Lung (tissue), 12 donors: ENCODE results near the gene CARD11. TPM values are rescaled to one million over a fixed set of nuclear protein-coding genes. Genes with fewer than 3 reads are reported as not detected.

Source experiments
- ATAC-seq: fragments of 200-7000 bp; cut with Tn5 transposase; one replicate; pipeline ENCODE4 v1.9.1; 2020; ENCODE audit warnings: moderate number of reproducible peaks; ENCODE audit not compliant: insufficient read depth, low FRiP score
- DNase-seq, 3 donors: peaks; one replicate each; pipeline ENCODE4 v3.0.0-alpha.2; 2013 to 2017
- H3K27ac ChIP-seq, 2 donors: one replicate each; pipeline ENCODE4 v1.5.1; 2013; ENCODE audit warnings: mild to moderate bottlenecking in 2 of 2, moderate library complexity in 2 of 2, control low read depth in 1 of 2, inconsistent platforms in 1 of 2, low read depth in 1 of 2, low read length in 1 of 2
- H3K27me3 ChIP-seq, 3 donors: one replicate each; pipeline ENCODE4 v1.5.1; 2013; ENCODE audit warnings: low read length in 2 of 3; ENCODE audit not compliant: control insufficient read depth in 3 of 3, insufficient read depth in 3 of 3
- H3K36me3 ChIP-seq, 4 donors: one replicate each; pipeline ENCODE4 v1.5.1; 2013; ENCODE audit warnings: low read length in 4 of 4, mild to moderate bottlenecking in 1 of 4, moderate library complexity in 1 of 4; ENCODE audit not compliant: control insufficient read depth in 4 of 4, insufficient read depth in 4 of 4
- H3K4me1 ChIP-seq, 5 donors: one replicate each; pipeline ENCODE4 v1.5.1; 2013; ENCODE audit warnings: low read length in 5 of 5, mild to moderate bottlenecking in 2 of 5, moderate library complexity in 1 of 5; ENCODE audit not compliant: control insufficient read depth in 5 of 5, insufficient read depth in 5 of 5
- H3K4me3 ChIP-seq: one replicate; pipeline ENCODE4 v1.5.1; 2013; ENCODE audit warnings: mild to moderate bottlenecking, control low read depth, moderate library complexity
- H3K9ac ChIP-seq, 2 donors: one replicate each; pipeline ENCODE4 v1.5.1; 2013; ENCODE audit warnings: low read length in 2 of 2, control low read depth in 1 of 2; ENCODE audit not compliant: insufficient read depth in 1 of 2
- H3K9me3 ChIP-seq, 4 donors: one replicate each; pipeline ENCODE4 v1.5.1; 2013; ENCODE audit warnings: low read length in 3 of 4, mild to moderate bottlenecking in 1 of 4, moderate library complexity in 1 of 4; ENCODE audit not compliant: control insufficient read depth in 4 of 4, insufficient read depth in 3 of 4
- WGBS, 2 donors: extraction: QIAGEN DNeasy Blood & Tissue Kit; methylation state at CpG; one replicate each; pipeline ENCODE4 v1.1.7; 2013; 5-methylcytosine and 5-hydroxymethylcytosine counted together
- polyA plus RNA-seq, 2 donors: library from polyadenylated mRNA; stranded (reverse); fragments of 200-250 nt; gene quantifications; one replicate each; pipeline ENCODE4 v1.2.1, GENCODE V29; 2013
- total RNA-seq, 2 donors: library from RNA; depleted of rRNA in 1 of 2; stranded (reverse); fragments of >200 nt in 1 of 2; gene quantifications; one replicate each; pipeline ENCODE4 v1.2.1, GENCODE V29; 2014 to 2021
- TF ChIP-seq, protein P1 (sequence below): IDR thresholded peaks from 2 replicates; pipeline ENCODE4 v1.5.1; 2012; ENCODE audit warnings: mild to moderate bottlenecking; ENCODE audit errors: control extremely low read depth, extremely low read depth
- donor health status: control.
- donor health status: control.
- donor health status: Bipolar disorder and iron deficiency.
- donor health status: healthy.
- donor health status: DM: yes; HTN: yes; CAD: no.

CARD11 gene
- total and polyA plus RNA-seq, 4 donors = 1.5 to 4.3 (median 3.7) TPM

DNA sequence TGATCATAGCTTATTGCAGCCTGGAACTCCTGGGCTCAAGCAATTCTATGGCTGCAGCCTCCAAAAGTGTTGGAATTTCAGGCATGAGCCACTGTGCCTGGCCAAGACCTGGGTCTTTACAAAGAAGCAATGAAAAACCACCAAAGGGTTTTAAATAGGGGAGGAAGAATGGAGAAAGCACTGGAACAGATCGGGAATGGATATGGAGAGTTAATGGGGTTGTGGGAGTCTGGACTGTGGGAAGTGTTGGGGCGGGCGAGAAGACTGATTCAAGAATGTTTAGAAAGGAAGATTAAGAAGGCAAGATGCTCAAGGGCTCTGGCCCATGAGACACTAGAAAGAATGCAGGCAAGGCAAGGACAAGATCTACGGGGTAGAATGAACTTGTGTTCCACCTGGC is 98.5 kb downstream of the CARD11 start:
- no peak for DNase-seq
- WGBS, 2 donors = 92 to 94% methylated on average over 4 of the region's 4 CpGs

DNA sequence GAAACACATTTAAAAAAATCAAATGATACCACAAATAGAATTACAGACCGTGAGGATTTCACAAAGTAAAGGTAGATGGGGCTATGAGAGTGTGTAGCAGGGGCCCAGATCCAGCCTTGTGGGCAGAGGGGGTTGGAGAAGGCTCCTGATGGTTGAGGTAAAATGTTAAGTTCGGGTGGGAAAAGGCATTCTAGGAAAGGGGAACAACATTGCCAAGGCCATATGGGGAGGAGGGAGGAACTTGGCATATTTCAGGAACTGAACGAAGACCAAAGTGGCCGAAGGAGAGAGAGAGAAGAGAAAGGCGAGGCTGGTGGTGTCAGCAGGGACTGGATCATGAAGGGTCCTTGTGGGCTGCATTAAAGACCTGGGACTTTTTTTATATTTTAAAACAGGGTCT is 98.9 kb downstream of the CARD11 start:
- no peaks in the 10 kb centered on the region for H3K4me1 ChIP-seq
- no peak overlapping the region for H3K4me3 ChIP-seq
- H3K9ac ChIP-seq = no peak overlapping the region
- no peak for DNase-seq
- 46 to 65% methylated on average over 5 of the region's 5 CpGs for WGBS, 2 donors
- TF ChIP-seq, protein P1, sequence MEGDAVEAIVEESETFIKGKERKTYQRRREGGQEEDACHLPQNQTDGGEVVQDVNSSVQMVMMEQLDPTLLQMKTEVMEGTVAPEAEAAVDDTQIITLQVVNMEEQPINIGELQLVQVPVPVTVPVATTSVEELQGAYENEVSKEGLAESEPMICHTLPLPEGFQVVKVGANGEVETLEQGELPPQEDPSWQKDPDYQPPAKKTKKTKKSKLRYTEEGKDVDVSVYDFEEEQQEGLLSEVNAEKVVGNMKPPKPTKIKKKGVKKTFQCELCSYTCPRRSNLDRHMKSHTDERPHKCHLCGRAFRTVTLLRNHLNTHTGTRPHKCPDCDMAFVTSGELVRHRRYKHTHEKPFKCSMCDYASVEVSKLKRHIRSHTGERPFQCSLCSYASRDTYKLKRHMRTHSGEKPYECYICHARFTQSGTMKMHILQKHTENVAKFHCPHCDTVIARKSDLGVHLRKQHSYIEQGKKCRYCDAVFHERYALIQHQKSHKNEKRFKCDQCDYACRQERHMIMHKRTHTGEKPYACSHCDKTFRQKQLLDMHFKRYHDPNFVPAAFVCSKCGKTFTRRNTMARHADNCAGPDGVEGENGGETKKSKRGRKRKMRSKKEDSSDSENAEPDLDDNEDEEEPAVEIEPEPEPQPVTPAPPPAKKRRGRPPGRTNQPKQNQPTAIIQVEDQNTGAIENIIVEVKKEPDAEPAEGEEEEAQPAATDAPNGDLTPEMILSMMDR = no peak
- peaks cover 0 to 7% (median 0%) of the 10 kb centered on the region in 3 donors for H3K27me3 ChIP-seq
- no peak for ATAC-seq
- H3K9me3 ChIP-seq = peaks cover 0 to 3% (median 1%) of the 10 kb centered on the region in 4 donors
- H3K27ac ChIP-seq = no peak overlapping the region
- no peaks in the 10 kb centered on the region for H3K36me3 ChIP-seq

More for the DNA sequence above, 98.5 kb downstream of the CARD11 start:
- no peak overlapping the region for H3K9ac ChIP-seq
- no peaks in the 10 kb centered on the region for H3K36me3 ChIP-seq
- no peaks in the 10 kb centered on the region for H3K4me1 ChIP-seq
- TF ChIP-seq, protein P1 = no peak
- H3K9me3 ChIP-seq = peaks cover 0 to 3% (median 1%) of the 10 kb centered on the region in 4 donors
- H3K27ac ChIP-seq = no peak overlapping the region
- no peak for ATAC-seq
- no peak overlapping the region for H3K4me3 ChIP-seq
- H3K27me3 ChIP-seq = peaks cover 0 to 7% (median 0%) of the 10 kb centered on the region in 3 donors

DNA sequence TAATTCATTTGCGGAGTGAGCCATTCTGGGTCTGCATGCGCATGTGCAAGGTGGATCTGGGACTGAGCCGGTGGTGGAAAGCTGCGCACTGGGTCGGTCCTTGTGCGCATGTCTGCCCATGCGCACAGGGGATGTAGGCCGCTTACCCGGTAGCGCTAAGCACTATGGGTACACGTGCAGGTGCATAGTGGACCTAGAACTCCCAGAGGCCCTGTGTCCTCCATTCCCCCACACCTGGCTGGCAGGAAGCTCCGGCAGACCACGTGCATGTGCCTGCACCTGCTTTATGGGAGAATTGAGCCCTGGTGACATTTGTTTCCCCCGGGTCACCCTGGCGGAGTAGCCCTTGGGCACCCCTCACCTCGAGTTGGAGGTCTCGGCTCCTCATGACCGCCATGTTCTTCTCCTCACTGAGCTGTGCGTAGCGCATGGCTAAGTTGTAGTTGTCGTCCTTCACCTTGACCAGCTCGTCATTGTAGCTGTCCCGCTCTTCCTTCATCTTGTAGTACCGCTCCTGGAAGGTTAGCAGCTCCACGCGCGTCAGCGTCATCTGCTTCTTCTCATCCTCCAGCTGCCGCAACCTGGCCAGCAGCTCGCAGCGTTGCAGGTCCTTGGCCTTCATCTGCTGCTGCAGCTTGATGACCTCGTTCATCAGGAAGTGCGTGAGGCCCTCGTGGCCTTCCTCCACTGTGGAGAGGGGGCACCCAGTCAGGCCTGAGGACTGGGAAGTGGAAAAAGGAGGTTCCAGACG is 99.6 kb downstream of the CARD11 start:
- Histone ChIP-seq H3K9ac (no peak overlapping the region), H3K27me3 (peaks cover 0 to 7% (median 0%) of the 10 kb centered on the region in 3 donors), H3K9me3 (peaks cover 0 to 2% (median 0%) of the 10 kb centered on the region in 4 donors), H3K27ac (no peak overlapping the region), H3K36me3 (no peaks in the 10 kb centered on the region), H3K4me3 (no peak overlapping the region), H3K4me1 (no peaks in the 10 kb centered on the region)
- ATAC-seq = no peak
- TF ChIP-seq, protein P1 = no peak
- 91 to 92% methylated on average over 35 of the region's 35 CpGs for WGBS, 2 donors
- DNase-seq = no peak
